OCI-LY1 (cell line): ENCODE data around the gene SLC11A1.

ENCODE experiments used
- H2AFZ ChIP-seq: fragments of 200-600 bp; sonication (generic), shearing (Covaris generic); 2 replicates; pipeline ENCODE4 v1.6.0; 2014; ENCODE audit warnings: antibody characterized with exemption, mild to moderate bottlenecking, low read length
- H3F3A ChIP-seq: fragments of 200-600 bp; sonication (generic), shearing (Covaris generic); 2 replicates; pipeline ENCODE4 v1.6.0; 2014; ENCODE audit warnings: mild to moderate bottlenecking, antibody characterized with exemption, low read length, moderate library complexity; ENCODE audit not compliant: insufficient read depth
- H3K27ac ChIP-seq: fragments of 200-600 bp; sonication (generic); 2 replicates; pipeline ENCODE4 v1.5.1; 2014; ENCODE audit warnings: low read length, mixed run types, mild to moderate bottlenecking, low read depth; ENCODE audit not compliant: poor library complexity, severe bottlenecking
- H3K27me3 ChIP-seq: fragments of 200-600 bp; sonication (generic); 2 replicates; pipeline ENCODE4 v1.6.0; 2014; ENCODE audit warnings: antibody characterized with exemption, mild to moderate bottlenecking, low read length, moderate library complexity; ENCODE audit not compliant: insufficient read depth
- H3K36me3 ChIP-seq: fragments of 200-600 bp; sonication (generic); 2 replicates; pipeline ENCODE4 v1.6.1; 2014; ENCODE audit warnings: mild to moderate bottlenecking, antibody characterized with exemption, low read length, moderate library complexity, mixed read lengths; ENCODE audit not compliant: insufficient read depth
- H3K4me1 ChIP-seq: fragments of 200-600 bp; sonication (generic); 2 replicates; pipeline ENCODE4 v1.5.1; 2014; ENCODE audit warnings: mild to moderate bottlenecking, low read length, moderate library complexity; ENCODE audit not compliant: insufficient read depth, severe bottlenecking
- H3K4me2 ChIP-seq: fragments of 200-600 bp; sonication (generic), shearing (Covaris generic); 2 replicates; pipeline ENCODE4 v1.6.1; 2014; ENCODE audit warnings: low read length
- H3K4me3 ChIP-seq: fragments of 200-600 bp; sonication (generic); 2 replicates; pipeline ENCODE4 v1.5.1; 2014; ENCODE audit warnings: low read length, low read depth, mild to moderate bottlenecking, mixed read lengths; ENCODE audit not compliant: poor library complexity, severe bottlenecking
- H3K79me2 ChIP-seq: fragments of 200-600 bp; shearing (Covaris generic); 2 replicates; pipeline ENCODE4 v1.6.1; 2016; ENCODE audit warnings: mixed run types, low read length, mixed read lengths; ENCODE audit not compliant: insufficient read depth
- H3K9ac ChIP-seq: fragments of 200-600 bp; sonication (generic), shearing (Covaris generic); 2 replicates; pipeline ENCODE4 v1.6.1; 2014; ENCODE audit warnings: mild to moderate bottlenecking, low read length, mixed read lengths
- H3K9me2 ChIP-seq: fragments of 200-600 bp; sonication (generic), shearing (Covaris generic); 2 replicates; pipeline ENCODE4 v1.6.1; 2014; ENCODE audit warnings: low read depth, mild to moderate bottlenecking, low read length, mixed read lengths
- H3K9me3 ChIP-seq: fragments of 200-600 bp; shearing (Covaris generic); 2 replicates; pipeline ENCODE4 v1.6.1; 2014; ENCODE audit warnings: low read length, mixed read lengths
- H4K20me1 ChIP-seq: fragments of 200-600 bp; sonication (generic), shearing (Covaris generic); 2 replicates; pipeline ENCODE4 v1.6.0; 2016; ENCODE audit warnings: mild to moderate bottlenecking, low read length; ENCODE audit not compliant: insufficient read depth
- CTCF ChIP-seq: fragments of 200-600 bp; sonication (generic), shearing (Covaris generic); IDR thresholded peaks from 2 replicates; pipeline ENCODE4 v1.5.1; 2017; ENCODE audit warnings: mild to moderate bottlenecking, antibody characterized with exemption, low read length, moderate library complexity, mixed read lengths
- EZH2 ChIP-seq: fragments of 200-600 bp; sonication (generic), shearing (Covaris generic); IDR thresholded peaks from 2 replicates; pipeline ENCODE4 v1.8.0; 2017; ENCODE audit warnings: borderline replicate concordance, mixed run types, mild to moderate bottlenecking, antibody characterized with exemption, low read length, moderate library complexity, mixed read lengths

SLC11A1 gene

GRCh38 chr2:218418717-218419458, 36.8 kb downstream of the SLC11A1 start, which contains the start of gene VIL1:
TSS of gene VIL1 (plus strand) at chr2:218419123. CDS start at chr2:218423779, 4,656 bp downstream.
- Histone ChIP-seq H3K4me2 (no peak within 1 kb of the TSS), H3K36me3 (no peaks in the 10 kb centered on the region), H3K27ac (no peak within 1 kb of the TSS), H3K4me1 (no peaks in the 10 kb centered on the region), H3K79me2 (no peaks in the 10 kb centered on the region), H3K27me3 (peaks cover 5% of the 10 kb centered on the region; the same call in 1 of the 2 replicates), H3K9me3 (no peaks in the 10 kb centered on the region), H3K4me3 (no peak within 1 kb of the TSS), H2AFZ (no peak within 1 kb of the TSS), H3K9me2 (no peaks in the 10 kb centered on the region), H3K9ac (no peak within 1 kb of the TSS), H4K20me1 (no peaks in the 10 kb centered on the region), H3F3A (no peaks in the 10 kb centered on the region)
- no peak for TF ChIP-seq CTCF
- no peak for TF ChIP-seq EZH2

- Histone ChIP-seq H3K27me3 (peaks cover 5% of the 10 kb centered on the region; the same call in 1 of the 2 replicates), H3K9me2 (no peaks in the 10 kb centered on the region), H3K79me2 (no peaks in the 10 kb centered on the region), H2AFZ (no peak overlapping the region), H3K9ac (no peak overlapping the region), H3F3A (no peaks in the 10 kb centered on the region), H3K27ac (no peak overlapping the region), H3K9me3 (no peaks in the 10 kb centered on the region), H4K20me1 (no peaks in the 10 kb centered on the region), H3K4me3 (no peak overlapping the region), H3K36me3 (no peaks in the 10 kb centered on the region), H3K4me2 (no peak overlapping the region), H3K4me1 (no peaks in the 10 kb centered on the region)
- no peak for TF ChIP-seq EZH2
- no peak for TF ChIP-seq CTCF
These were observed 37.6 kb downstream of the SLC11A1 start for GRCh38 chr2:218419630-218420216.

GRCh38 chr2:218421027-218421426, 39.0 kb downstream of the SLC11A1 start:
- H2AFZ ChIP-seq = no peak overlapping the region
- H3K9ac ChIP-seq = no peak overlapping the region
- H3F3A ChIP-seq = no peaks in the 10 kb centered on the region
- H3K27me3 ChIP-seq = peaks cover 5% of the 10 kb centered on the region; the same call in 1 of the 2 replicates
- H3K4me1 ChIP-seq = no peaks in the 10 kb centered on the region
- no peaks in the 10 kb centered on the region for H3K9me2 ChIP-seq
- no peaks in the 10 kb centered on the region for H3K9me3 ChIP-seq
- no peaks in the 10 kb centered on the region for H3K79me2 ChIP-seq
- no peak overlapping the region for H3K27ac ChIP-seq
- no peak overlapping the region for H3K4me2 ChIP-seq
- H3K4me3 ChIP-seq = no peak overlapping the region
- H4K20me1 ChIP-seq = no peaks in the 10 kb centered on the region
- TF ChIP-seq CTCF = no peak
- no peak for TF ChIP-seq EZH2
- no peaks in the 10 kb centered on the region for H3K36me3 ChIP-seq
